Kidney (tissue), 14 donors: ENCODE measurements around the gene ZNF552. TPM values are rescaled to one million over a fixed set of nuclear protein-coding genes. Genes with fewer than 3 reads are reported as not detected.

Experiments
- DNase-seq, 5 donors: peaks; one replicate each; pipeline ENCODE4 v3.0.0-alpha.2; 2013 to 2020
- FAIRE-seq: peaks from 2 replicates; lab custom pipeline; 2012; peaks lifted over from hg19 to GRCh38; lab: Jason Lieb, UNC
- H3K27ac ChIP-seq, 2 donors: one replicate each; pipeline ENCODE4 v1.7.0; 2013; ENCODE audit warnings: low read depth in 2 of 2, low read length in 2 of 2, inconsistent platforms in 1 of 2
- H3K27me3 ChIP-seq: one replicate; pipeline ENCODE4 v1.7.1; 2013; ENCODE audit warnings: low read length, inconsistent platforms; ENCODE audit not compliant: control insufficient read depth, insufficient read depth
- H3K36me3 ChIP-seq, 3 donors: one replicate each; pipeline versions ENCODE4 v1.7.0 to v1.7.1; 2013; ENCODE audit warnings: low read length in 3 of 3, control low read depth in 1 of 3, inconsistent platforms in 1 of 3; ENCODE audit not compliant: insufficient read depth in 3 of 3, control insufficient read depth in 2 of 3
- H3K4me1 ChIP-seq, 3 donors: one replicate each; pipeline versions ENCODE4 v1.7.0 to v1.7.1; 2013; ENCODE audit warnings: low read length in 3 of 3, inconsistent platforms in 1 of 3, low read depth in 1 of 3; ENCODE audit not compliant: control insufficient read depth in 2 of 3, insufficient read depth in 2 of 3
- H3K4me3 ChIP-seq, 3 donors: one replicate each; pipeline versions ENCODE4 v1.7.0 to v1.8.1; 2013; ENCODE audit warnings: low read length in 3 of 3, control low read depth in 1 of 3, inconsistent platforms in 1 of 3
- H3K9ac ChIP-seq, 3 donors: one replicate each; pipeline versions ENCODE4 v1.7.0 to v1.7.1; 2013; ENCODE audit warnings: low read length in 3 of 3, control low read depth in 1 of 3, inconsistent platforms in 1 of 3
- H3K9me3 ChIP-seq, 3 donors: one replicate each; pipeline versions ENCODE4 v1.7.0 to v1.7.1; 2013; ENCODE audit warnings: low read length in 3 of 3, control low read depth in 1 of 3, inconsistent platforms in 1 of 3; ENCODE audit not compliant: control insufficient read depth in 2 of 3, insufficient read depth in 1 of 3
- CTCF ChIP-seq: IDR thresholded peaks from 3 replicates; pipeline ENCODE4 v1.5.1; 2012; ENCODE audit warnings: mild to moderate bottlenecking, moderate library complexity, borderline replicate concordance; ENCODE audit not compliant: insufficient read depth; ENCODE audit errors: extremely low read depth
- intact Hi-C: fragments of 100-400 bp; cut with DNase I; formaldehyde crosslinking; loops from one replicate; pipeline ENCODE4 v1.11.1; 2022
- polyA plus RNA-seq: library from polyadenylated mRNA; stranded (reverse); fragments of 350-450 nt; fragmentation: Illumina TruSeq; extraction: RNeasy Lipid Tissue Mini Kit (QIAGEN cat#74804); gene quantifications from one replicate; pipeline ENCODE4 v1.2.3, GENCODE V29; 2014; ENCODE audit warnings: low read depth, low replicate concordance; ENCODE audit not compliant: insufficient read depth
- total RNA-seq: library from RNA; stranded (reverse); fragmentation: NEBNext Ultra II Directional; extraction: Animal tissue kit (Norgen Biotek cat#: 25700); gene quantifications from one replicate; pipeline ENCODE4 v1.2.1, GENCODE V29; 2021
- donor health status: control.
- donor health status: control.
- donor health status: control.
- donor health status: control.
- donor health status: control.
- donor health status: DM: yes; HTN: yes; CAD: no.
- donor health status: Normal renal cell carcinoma (clear cell type).

Gene ZNF552
- total and polyA plus RNA-seq, 2 donors from 2014 or later: 10.7 to 13.8 TPM

DNA sequence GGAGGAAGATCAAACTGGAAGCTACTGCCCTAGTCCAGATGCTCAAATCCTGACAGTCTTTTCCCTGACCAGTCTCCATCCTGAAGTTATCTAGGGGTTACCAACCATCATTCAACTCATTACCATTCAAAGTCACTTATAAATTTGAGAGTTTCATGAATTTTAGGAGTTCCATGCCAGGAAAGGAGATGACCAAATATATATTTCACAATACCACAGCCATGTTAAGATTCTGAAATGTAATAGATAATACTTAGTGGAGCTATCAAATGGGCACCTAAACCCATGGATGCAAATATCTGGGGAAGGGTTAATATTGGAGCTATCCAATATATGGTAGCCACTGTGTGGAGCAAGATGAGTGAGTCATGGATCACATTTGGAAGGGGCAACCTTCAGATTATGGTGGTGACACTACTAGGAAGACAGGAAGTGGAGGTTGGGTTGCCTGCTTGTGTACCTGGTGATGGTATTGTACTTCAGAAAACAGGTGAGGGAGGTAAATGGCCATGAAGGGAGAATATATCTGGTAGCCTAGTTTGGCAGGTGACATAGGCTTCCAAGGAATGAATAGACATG, 26.5 kb downstream of the ZNF552 start:
- Histone ChIP-seq H3K27ac (no peak overlapping the region), H3K27me3 (no peaks in the 10 kb centered on the region), H3K9ac (no peak overlapping the region), H3K4me3 (no peak overlapping the region), H3K36me3 (peaks cover 4 to 12% (median 7%) of the 10 kb centered on the region in 3 donors), H3K4me1 (no peaks in the 10 kb centered on the region), H3K9me3 (peaks cover 0 to 2% (median 0%) of the 10 kb centered on the region in 3 donors)
- intact Hi-C loops: no loop called here
- no peak for FAIRE-seq
- DNase-seq: no peak
- no peak for TF ChIP-seq CTCF

DNA sequence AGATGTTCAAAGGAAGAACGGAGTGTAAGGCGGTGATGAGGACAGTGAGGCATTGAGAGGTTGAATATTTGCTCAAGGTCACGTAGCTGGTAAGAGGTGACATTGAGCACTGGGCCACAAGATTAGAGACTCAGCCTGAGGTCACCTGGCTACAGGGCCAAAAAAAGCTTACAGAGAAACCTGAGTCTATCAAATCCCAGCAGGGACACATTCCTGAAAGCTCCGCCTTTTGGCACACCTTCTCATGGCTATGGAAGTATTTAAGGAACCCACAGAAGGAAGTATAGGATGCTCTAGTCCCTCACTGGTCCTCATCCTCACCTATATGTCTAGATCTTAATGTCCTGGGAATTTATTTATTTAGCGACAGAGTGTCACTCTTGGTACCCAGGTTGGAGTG, 27.8 kb downstream of the ZNF552 start:
- DNase-seq: no peak
- TF ChIP-seq CTCF: no peak
- H3K4me1 ChIP-seq: no peaks in the 10 kb centered on the region
- no peak overlapping the region for H3K4me3 ChIP-seq
- H3K9me3 ChIP-seq: peaks cover 0 to 1% (median 0%) of the 10 kb centered on the region in 3 donors
- no peak overlapping the region for H3K9ac ChIP-seq
- intact Hi-C loops: no loop called here
- H3K36me3 ChIP-seq: peaks cover 4 to 8% (median 6%) of the 10 kb centered on the region in 3 donors
- no peaks in the 10 kb centered on the region for H3K27me3 ChIP-seq
- FAIRE-seq: no peak
- no peak overlapping the region for H3K27ac ChIP-seq

DNA sequence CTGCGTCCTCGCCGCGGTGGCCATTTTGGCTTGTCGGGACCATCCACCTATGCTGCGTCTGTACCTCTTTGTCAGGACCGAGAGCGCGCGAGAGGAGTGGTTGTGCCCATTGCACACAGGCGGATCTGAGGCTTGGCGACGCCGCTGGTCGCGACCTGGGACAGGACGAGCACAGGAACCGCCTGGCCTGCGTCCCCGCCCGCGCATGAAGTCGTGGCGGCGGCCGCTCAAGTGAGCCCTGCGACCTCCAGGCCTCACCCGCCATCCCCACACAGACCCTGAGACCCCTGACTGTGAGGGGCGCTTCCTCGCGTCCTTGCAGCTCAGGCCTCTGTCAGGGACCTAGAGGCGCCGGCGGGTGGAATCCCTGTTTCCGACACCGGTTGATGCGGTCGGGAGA, 28.4 kb downstream of the ZNF552 start:
- H3K27ac ChIP-seq: no peak overlapping the region
- H3K27me3 ChIP-seq: no peaks in the 10 kb centered on the region
- peaks cover 2 to 8% (median 4%) of the 10 kb centered on the region in 3 donors for H3K36me3 ChIP-seq
- H3K4me1 ChIP-seq: no peaks in the 10 kb centered on the region
- H3K9ac ChIP-seq: no peak overlapping the region
- TF ChIP-seq CTCF: no peak
- intact Hi-C loops: no loop called here
- no peak for DNase-seq
- no peaks in the 10 kb centered on the region for H3K9me3 ChIP-seq
- no peak overlapping the region for H3K4me3 ChIP-seq
- no peak for FAIRE-seq
